HG02623 (cell line): ENCODE data around the gene TMEM132C.

ENCODE experiments used
- ATAC-seq: cut with Tn5 transposase; IDR thresholded peaks from one replicate; pipeline ENCODE4 v1.9.1; 2021; ENCODE audit warnings: moderate library complexity; ENCODE audit not compliant: unreplicated experiment

TMEM132C gene

DNA sequence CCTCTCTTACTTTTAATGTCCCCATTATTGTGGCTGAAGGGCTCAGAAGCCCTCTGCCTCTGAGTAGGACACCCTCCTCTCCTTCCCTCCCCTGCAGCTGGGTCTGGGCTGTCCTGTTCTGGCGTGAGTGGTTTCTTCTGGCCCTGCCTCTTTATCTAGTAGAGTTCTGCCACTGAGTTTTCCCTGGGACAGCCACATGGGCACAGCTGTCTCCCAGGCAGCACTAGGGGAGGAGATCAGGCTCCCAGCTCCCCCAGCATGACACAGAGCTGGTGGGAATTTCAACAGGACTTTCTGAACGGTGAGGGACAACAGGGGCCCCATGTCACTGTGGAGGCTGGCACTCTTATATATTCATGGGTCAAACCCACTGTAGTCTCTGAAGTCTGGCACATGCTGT lies 21.4 kb downstream of the TMEM132C start:
- no peak for ATAC-seq

DNA sequence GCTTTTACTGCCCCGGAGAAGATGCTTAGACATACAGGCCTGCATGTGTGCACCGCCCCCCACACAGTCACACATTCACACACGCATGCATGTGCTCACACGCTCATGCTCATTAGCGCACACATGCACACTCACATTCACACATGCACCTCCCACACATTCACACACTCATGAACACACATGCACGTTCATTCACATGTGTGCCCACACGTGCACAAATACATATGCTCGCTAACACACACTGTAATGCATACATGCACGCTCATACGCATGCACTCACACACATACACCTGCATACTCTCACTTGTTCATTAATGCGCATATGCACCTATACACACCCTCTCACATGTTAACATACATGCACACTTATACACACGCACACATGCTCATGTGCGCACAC lies 21.9 kb downstream of the TMEM132C start:
- ATAC-seq: no peak

DNA sequence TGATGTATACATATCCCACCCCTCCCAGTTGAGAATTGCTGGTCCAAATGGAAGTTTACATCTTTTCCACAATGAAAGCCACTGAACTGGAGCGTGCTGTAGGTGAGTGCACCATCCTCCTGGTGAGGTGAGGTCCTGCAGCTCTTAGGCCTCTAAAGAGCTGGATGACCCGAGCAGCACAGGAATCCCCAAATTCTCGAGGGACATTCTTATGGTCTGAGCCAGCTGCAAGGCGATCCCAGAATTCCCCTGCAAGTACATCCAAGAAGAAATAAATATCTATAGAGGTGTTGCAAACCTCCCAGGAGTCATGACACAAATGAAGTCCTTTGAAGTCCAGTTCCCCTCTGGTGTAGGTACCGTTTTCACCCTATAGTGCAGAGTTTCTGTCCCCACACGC lies 24.0 kb downstream of the TMEM132C start:
- no peak for ATAC-seq

DNA sequence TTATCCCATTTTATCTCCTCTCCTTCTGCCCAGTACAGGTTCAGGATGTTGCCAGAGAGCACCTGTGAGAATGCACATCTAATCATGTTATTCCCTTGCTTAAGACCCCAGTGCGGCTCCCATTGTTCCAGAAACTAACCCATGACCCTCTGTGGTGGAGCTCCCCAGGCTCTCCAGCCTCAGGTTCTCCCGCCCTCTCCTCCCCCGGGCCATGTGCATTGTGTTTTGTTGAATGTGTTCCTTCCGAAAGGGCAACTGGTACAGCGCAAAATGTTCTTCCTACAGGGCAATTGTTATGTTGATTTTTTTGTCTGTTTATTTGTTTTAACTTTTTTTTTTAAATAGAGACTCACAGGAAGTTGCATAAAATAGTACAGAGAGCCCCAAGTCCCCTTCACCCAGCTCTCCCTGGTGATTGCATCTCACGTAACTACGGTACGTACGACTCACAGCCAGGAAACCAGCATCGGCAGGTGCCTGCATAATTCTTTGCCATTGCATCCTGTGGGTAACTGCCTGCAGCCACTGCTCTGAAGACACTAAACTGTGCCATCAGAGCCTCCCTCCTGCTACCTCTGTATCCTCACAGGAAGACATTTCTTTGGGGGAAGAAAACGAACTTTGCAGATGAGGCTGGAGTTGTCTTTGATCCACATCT lies 31.2 kb downstream of the TMEM132C start:
- no peak for ATAC-seq

DNA sequence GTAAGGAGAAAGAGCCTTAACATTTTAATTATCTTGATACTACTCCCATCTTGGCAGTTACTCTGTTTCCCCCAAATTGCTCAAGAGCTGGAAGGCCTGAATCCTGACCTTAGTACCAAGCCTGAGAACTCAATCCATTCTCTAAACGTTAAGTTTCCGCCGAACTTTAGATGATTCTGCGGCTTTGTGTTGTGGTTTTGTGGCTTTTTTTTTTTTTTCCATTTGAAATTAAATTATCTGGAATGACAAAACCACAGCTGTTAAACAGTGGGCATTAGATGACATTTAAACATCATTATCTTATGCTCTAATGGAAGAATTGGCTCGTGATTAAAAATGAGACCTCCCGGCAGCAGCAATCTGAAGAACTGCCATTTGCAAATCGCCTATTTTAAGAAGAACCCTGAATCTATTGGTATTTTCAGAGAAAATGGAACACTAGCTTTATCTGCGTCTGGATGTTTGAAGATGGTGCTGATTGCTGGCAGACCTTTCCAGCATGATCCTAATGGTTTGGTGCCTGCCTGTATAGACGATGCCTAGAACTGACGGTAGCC lies 38.4 kb downstream of the TMEM132C start:
- no peak for ATAC-seq

DNA sequence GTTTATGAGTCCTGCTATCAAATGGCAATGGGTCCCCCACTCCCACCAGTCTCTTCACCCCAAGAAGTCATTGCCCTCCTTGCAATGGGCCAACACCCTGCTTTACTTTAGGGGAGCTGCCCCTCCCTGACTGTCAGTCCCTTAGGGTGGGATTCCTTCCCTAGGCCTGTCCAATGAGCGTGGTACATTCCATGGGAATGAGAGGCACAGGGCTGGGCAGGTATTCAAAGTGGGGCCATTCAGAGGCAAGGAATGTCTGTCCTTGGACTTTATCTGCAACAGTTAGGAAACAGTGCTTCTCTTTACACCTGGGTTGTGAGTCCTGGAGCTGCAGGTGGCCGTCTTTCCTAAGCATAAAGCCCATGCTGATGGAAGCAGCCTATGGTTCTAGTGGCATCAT lies 40.8 kb downstream of the TMEM132C start:
- ATAC-seq: no peak

DNA sequence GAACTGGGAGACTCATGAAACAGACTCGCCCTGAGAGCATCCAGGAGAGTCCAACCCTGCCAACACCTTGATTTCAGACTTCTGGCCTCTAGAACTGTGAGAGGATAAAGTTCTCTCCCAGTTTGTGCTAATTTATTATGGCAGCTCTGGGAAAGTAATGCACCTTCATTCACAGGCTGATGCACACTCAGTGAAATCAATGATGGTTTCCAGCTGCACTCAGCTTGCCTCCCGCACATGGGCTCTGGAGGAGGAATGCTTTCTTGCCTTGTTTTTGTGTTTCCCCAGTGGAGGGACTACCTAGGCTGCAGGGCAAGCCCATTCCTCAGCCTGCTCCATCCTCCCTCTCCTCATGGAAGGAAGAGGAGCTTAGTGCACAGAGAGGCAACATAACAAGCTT lies 45.7 kb downstream of the TMEM132C start:
- no peak for ATAC-seq

DNA sequence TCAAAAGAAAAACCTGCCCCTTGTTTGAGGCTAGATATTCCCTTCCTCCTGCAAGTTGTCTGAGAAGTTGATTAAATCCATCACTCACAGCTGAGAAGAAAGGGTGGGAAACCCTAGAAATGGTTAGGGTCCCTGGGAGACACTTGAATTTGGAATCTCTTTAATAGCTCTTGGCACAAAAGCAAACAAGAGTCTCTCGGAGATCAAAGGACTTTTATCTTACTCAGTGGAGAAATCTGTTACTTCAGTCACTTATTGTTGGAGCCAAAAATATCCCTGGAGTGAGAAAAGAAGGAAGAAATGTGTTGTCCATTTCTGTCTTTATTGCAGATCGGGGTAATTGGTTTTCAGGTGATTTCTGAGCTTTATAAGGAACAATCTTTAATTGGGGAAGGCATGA lies 47.0 kb downstream of the TMEM132C start:
- no peak for ATAC-seq

DNA sequence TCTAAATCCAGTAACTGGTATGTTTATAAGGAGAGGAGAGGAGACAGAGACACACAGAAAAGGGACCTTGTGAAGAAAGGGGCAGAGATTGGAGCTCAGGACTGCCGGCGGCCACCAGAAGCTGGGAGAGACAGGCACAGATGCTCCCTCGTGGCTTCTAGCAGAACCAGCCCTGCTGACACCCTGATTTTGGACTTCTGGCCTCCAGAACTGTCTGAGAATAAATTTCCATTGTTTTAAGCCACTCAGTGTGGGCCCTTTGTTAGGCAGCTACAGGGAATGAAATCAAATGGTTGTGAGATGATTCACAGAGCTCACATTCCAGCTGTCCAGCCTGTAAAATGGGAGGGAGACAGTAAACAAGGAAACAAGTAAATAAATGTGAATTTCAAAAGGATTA lies 47.6 kb downstream of the TMEM132C start:
- no peak for ATAC-seq

DNA sequence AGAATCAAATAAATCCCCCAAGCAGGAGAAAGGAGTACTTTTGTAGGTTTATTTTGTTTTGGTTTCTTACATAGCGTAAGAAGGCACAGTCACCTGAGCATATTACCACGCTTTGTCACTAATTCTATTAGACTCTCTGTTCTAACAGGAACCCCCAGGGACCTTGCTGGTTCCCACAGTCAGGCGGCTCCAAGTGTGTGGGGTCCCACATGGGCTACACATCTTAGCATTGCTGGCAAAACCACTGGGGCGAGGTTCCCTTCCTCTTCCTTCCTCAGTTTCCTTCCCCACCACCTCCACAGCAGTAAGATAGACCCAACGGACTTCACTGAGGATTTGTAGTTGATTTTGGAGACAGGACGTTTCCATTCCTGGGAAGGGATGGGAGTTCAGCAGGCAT lies 49.1 kb downstream of the TMEM132C start:
- no peak for ATAC-seq

DNA sequence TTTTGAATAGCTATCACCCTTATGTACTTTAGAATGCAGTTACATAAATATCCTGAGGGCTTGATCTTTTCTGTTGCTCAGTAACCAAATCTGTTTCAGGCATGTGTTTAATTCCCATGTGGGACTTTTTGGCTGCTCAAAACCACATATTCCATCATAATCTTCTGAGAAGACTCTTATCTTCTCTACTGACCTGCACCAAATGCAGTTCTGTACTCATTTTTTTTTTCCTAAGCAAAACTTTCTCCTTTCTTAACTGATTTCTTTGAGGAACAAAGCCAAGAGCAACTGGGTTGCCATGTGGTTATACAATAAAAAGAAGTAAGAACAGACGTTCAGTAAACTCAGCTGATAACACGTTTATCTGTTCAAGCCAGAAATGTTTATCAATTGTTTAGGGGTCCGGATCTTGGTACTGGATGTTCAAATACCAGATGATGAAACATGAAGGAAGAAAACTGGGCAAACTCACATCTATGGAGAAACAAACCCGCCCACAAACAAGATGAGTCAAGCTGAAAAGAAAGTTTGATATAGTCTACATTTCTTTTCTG lies 50.1 kb downstream of the TMEM132C start:
- ATAC-seq: no peak

DNA sequence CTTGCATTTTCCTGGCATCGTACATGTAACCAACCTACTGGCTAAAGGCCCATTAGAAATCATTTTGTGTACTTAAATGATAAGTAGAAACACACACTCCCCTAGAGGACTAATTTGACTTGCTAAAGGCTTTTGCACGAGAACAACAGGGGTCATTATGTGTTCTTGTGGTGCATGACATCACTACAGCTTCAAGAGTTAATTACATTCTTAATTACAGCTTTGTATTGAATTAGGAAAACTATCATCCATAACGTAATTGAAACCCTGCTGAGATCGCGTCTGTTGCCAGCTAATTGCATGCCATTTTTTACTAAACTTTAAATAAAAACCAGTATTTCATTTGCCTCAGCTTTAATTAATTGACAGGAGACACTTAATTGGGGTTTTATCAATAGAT lies 51.4 kb downstream of the TMEM132C start:
- ATAC-seq: no peak

DNA sequence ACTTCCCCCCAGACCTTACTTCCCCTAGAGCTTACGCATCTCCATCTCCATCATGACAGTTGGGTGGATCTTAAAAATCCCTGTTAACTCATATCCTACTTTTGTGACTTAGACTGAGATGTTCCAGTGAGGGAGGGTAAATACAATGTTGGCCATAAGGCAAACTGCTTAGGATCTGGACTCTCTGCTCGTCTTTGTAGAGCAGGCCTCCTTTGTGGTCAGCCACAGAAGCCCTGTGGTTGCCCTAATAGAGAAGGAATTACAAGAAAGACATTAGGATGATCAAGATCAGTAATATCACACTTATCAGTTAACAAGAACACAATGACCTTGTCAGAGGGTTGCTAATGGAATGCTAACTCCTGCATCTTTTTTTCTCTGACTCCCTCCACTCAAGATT lies 52.0 kb downstream of the TMEM132C start:
- no peak for ATAC-seq

DNA sequence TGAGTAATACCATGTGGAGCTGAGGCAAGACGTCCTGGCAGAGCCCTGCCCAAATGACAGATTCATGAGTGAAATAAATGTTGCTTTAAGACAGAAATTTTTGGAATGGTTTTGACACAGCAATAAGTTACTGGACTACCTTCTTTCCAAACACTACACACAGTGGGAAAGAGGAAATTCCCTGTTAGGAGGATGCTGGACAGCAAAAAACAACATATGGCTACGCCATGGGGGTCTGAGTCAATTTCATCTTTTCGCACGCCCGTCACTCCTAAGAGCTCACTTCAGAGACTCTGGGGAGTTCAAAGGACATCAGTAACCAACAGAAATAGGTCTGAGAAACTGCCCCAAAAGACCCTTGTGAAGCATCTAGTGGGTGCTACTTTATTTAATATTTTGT lies 55.4 kb downstream of the TMEM132C start:
- ATAC-seq: no peak

DNA sequence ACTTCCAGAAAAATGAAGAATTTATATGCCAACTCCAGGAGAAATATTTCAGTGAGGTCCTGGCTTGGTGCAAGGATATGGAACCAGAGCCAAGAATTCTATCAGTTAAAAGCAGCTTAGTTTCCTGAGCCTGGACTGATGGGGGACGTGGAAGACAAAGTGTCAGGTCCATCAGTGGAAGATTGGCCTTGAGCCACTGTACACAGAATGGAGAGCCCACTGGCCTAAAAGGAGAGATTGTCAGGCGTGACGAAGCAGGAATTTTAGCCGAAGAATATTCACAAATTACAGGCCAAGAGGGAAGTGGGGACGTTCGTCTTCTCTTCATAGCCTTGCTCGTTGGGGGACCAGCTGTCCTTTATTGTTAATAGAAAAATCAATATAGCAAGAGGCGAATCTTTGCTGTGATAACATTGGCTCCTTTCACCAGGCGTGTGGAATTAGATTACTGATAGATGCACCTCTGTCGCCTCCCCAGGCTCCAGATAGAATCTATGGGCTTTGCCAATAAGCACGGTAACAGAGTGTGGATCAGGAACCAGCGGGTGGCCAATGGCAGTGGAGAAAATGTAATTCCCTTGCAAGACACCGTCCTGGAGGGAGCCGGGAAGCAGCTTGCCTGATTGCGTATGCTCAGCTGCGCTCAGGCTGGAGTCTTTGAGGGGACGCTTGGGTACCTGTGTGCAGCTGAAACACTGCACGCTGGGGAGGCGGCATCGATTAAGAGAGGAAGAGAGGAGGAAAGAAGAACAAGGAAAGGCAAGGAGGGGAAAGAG lies 56.4 kb downstream of the TMEM132C start:
- no peak for ATAC-seq

DNA sequence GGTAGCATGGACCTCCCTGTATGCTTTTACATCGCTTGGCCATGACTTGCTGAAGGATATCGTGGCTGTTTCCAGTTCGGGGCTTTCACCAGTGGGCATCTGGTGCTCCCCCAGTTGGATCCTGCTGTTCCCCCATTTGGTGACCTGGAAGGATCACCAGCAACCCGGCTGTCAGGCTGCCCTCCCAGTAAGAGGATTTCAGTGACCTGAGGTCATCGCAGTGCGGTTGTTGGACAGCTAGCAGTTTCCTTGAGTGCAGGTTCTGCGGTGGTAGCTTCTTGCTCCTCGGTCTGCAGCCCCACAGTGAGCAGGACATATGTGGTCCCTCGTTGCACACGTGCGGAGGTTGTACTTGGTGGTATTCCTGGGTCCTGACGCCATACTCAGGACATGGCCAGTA lies 58.7 kb downstream of the TMEM132C start:
- ATAC-seq: no peak

DNA sequence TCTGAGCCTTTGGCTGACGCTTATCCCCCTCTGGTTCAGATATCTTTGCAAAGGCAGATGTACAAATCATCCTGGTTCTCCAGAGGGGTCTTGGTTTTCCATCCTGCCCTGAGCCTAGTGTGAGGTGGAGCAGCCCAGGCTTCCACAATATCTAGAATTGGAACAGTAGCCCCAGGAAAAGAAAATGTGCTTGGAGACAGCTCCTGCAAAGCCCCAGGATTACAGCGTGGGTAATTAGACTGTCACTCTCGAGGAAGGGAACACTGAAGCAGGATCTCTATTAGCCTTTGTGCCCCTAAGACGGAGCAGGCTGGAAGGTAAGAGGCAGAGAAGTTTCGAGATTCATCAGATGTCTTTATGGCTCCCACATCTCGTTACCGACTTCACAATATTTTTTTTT lies 59.4 kb downstream of the TMEM132C start:
- no peak for ATAC-seq

DNA sequence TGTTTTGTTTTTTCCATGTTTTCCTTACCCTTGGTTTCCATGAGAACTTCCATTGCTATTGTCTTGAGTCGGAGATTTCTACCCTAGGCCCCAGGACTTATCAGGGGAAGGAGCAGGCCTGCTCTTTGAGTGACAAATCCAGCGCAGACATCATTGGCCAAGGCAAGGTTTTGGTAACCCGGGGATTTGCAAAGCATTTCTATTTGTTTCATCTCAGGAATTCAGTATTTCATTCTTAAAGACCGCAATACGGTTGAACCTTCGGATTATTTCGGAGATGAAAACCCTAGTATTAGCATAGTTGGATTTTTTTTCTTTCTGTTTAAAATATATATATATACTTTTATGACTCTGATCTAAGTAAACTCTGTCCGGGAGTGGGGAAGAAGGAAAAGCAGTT lies 62.0 kb downstream of the TMEM132C start:
- no peak for ATAC-seq

DNA sequence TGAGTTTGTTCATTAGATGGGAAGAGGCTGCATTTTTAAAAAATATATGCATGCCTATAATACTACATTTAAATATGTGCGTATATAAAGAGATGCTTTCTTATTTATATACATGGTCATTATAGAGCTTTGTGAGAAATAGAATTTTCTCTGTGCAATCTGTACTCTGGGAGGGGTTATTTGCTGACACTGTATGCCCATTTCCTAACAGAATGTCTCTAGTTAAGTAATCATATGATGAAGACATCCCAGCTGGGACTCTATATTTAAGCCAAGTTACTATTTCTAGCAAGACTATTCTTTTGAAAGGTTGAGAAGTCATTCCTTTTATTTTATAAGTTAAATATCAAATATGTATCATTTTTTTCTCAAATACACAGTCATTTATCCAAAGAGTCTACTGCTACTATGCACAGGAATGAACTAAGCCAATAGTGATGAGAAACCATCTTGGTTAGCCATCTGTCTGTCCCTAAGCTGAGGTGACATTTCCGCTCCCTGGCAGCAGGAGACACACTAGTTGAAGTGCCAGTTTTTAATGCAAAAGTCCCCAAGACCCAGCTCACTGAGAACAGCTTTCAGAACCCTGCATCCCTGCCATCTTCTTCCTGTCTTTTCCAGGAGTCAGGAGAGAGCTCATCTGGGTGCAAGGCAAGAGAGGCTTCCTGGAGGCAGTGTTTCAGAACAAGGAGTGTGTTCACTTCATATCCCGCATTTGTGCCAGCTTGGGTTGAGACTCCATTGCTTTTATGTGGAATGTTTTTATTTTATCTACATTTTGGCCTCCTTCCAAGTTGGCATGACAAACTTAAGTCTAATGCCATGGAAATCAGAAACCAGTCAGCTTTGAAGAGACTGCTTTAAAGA lies 69.5 kb downstream of the TMEM132C start:
- no peak for ATAC-seq

DNA sequence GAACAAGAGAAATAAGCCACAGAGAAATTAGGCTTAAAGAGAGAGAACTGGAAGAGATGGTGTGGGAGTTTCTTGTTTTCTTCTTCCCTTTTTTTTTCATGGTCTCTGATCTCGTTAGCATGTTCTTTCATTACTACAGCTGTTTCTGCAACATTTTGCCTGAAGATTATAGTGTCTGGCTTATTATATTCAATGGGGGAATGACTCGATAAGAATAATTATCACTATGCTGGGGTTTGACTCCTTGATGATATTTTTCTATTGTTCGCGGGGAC lies 70.0 kb downstream of the TMEM132C start:
- ATAC-seq: no peak

DNA sequence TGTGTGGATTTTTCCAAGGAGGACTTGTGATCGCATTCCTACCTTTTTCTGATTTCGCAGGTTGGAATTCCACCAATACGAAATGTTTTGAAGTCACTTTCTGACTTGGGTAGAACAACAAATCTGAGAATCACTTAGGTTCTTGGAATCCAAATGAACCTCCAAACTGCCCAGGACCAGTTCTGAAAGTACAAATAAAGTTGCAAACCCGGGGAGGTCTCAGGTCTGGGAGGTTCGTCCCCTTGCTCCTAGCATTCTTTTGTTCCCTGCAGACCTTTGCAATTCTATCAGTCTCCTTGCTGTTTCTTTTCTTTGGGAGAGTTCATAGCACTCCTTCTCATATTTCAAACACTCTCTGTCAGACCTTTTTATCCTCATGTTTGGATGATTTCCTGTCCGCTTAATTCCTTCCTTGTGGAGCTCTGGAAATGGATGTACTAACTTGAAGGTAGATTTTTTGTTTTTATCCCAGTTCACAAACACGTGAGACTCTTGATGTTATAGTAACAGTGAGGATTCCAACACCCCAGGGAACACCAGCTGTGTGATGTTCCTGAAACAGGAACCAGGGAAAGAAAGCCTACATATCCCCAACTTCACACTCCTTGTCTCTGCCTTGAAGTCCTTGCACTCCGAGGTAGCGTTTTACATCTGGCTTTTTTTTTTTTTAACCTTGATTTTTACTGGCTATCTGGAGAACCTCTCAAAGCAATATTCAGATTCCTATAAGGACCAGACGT lies 70.6 kb downstream of the TMEM132C start:
- no peak for ATAC-seq
